GM21367 (cell line): ENCODE measurements around the gene XRCC4.
"Not testable (repeated sequence)": the region's sequence is repeated elsewhere in the genome, so short reads cannot be mapped to it uniquely, and the experiment has no call there.

Experiments used
- ATAC-seq: cut with Tn5 transposase; IDR thresholded peaks from one replicate; pipeline ENCODE4 v1.9.1; 2021; ENCODE audit not compliant: unreplicated experiment

XRCC4 gene

GRCh38 chr5:83253720-83254119 lies 176.4 kb downstream of the XRCC4 start:
- no peak for ATAC-seq

DNA sequence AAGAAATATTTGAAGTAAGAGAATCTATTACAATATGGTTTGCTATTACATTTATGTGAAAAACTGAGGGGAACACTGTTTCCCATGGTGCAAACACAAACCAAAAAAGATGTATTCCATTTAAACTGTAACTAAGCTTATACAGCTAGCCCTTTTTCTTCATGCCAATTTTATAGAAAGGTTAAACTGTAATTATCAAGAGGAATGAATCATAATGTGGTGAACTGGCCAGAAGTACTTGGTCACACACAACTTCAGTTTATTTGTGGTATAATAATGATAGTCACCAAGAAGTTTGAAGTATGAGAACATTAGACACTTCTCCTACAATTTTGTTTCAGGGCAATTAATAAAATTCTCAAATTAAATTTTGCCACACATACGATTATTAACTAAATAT lies 177.9 kb downstream of the XRCC4 start:
- ATAC-seq: no peak

- no peak for ATAC-seq
Observed at GRCh38 chr5:83256091-83256780, 178.9 kb downstream of the XRCC4 start.

DNA sequence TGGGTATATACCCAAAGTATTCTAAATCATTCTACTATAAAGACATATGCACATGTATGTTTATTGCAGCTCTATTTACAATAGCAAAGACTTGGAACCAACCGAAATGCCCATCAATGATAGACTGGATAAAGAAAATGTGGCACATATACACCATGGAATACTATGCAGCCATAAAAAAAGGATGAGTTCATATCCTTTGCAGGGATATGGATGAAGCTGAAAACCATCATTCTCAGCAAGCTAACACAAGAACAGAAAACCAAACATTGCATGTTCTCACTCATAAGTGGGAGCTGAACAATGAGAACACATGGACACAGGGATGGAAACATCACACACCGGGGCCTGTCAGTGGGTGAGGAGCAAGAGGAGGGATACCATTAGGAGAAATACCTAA lies 180.3 kb downstream of the XRCC4 start:
- not testable (repeated sequence) for ATAC-seq

- ATAC-seq: no peak
Observed at GRCh38 chr5:83265318-83265717, 188.0 kb downstream of the XRCC4 start.

- ATAC-seq: no peak
Observed at GRCh38 chr5:83270311-83270710, 193.0 kb downstream of the XRCC4 start.

GRCh38 chr5:83277154-83277553 lies 199.8 kb downstream of the XRCC4 start:
- ATAC-seq: no peak

GRCh38 chr5:83277953-83278352 lies 200.6 kb downstream of the XRCC4 start:
- no peak for ATAC-seq

DNA sequence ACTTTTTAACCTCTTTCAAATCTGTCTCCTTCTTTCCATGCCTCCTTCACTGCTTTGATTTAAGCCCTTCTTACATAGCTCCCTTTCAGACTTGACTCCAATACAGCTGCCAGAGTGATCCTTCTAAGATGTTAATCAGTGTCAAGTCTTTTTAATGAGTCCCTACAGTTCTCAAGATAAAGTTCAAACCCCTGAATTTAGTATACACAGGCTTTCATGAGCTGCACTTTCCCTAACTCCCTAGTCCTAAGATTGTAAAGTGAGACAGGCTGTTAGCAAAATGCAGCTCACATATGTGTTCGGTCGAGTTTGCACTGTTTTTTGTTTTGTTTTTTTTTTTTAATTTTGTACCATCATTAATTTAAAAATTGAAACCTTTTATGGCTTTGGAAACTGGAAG lies 203.8 kb downstream of the XRCC4 start:
- ATAC-seq: no peak

GRCh38 chr5:83281658-83282057 lies 204.3 kb downstream of the XRCC4 start:
- ATAC-seq: no peak

DNA sequence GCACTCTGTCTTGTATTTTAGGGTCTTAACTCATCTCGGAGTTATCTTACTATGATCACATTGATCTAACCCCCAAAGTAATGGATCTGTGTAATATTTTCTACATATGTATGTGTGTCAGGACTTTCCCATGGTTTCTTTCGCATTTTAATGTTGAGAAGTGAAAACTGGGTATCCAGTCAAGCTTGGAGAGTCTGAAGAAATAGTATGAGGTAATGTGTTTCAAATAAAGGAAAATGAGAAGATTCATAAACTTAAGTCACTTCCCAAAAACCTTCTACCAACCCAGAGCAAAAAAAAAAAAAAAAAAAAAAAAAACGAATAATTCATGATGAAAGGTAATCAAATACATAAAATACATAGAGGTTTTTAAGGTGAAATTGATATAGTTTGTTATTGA lies 206.4 kb downstream of the XRCC4 start:
- ATAC-seq: no peak

GRCh38 chr5:83285661-83286398 lies 208.5 kb downstream of the XRCC4 start:
- no peak for ATAC-seq

DNA sequence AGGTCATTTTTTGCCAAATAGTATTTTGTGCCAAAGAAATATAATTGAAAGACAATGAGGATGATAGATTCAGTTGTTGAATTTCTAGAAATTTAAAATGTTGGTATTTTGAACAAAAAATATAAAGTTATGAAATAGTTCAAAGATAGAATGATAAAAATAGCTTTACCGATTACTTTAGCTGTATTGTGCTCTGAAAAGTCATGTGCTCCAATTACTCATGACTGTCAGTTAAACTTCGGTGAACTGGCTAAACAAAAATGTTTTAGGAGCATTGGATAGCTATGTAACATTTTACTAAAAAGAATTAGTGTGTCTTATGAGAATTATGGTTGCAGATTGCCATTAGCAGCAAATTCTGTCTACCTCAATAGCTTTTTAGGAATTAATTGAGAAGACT lies 216.9 kb downstream of the XRCC4 start:
- ATAC-seq: no peak

DNA sequence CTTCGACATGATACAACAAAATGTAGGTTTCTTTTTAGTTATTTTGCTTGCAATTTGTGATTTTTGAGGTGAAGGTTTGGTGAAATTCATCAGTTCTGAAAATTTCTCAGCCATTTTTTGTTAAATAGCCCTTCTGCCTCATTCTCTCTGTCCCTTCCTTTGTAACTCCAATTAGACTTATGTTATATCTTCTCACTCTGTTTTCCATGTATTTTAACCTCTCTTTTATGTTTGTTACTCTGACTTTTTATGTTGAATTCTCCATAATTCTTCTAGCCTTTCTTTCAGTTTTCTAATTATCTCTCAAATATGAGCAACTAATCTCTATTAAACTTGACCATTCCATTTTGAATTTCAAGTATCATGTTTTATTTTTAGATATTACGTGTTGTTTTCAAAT lies 222.0 kb downstream of the XRCC4 start:
- ATAC-seq: no peak

DNA sequence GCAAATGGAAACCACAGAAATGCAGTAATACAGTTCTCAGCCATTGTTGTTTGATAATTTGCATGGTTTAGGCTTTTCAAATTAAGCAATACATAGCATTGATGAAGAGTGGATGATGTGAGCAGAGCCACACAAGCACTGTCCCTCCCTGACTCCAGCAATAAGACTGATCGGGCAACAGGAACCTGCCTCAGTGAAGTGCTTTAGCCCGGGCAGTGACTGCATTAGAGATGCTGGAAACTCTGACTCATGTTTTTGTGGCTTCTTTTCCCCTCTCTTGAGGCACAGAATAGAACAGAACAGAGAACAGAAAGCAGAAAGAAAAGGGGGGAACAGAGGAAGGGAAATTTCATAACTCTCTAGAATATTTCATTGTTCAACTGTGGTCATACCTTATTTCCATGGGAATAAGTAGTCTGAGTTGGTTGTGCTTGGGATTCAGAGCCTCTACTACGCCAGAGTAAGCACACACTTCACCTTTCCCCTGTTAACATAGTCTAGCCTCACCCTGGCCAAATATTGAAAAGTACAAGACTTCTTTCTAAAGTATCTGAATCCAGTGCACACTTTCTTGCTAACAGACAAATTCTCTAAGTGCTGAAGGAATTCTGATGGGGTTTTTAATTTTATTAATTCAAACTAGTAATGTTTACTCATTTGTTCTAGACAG lies 229.4 kb downstream of the XRCC4 start:
- ATAC-seq: peak; percentile 98

DNA sequence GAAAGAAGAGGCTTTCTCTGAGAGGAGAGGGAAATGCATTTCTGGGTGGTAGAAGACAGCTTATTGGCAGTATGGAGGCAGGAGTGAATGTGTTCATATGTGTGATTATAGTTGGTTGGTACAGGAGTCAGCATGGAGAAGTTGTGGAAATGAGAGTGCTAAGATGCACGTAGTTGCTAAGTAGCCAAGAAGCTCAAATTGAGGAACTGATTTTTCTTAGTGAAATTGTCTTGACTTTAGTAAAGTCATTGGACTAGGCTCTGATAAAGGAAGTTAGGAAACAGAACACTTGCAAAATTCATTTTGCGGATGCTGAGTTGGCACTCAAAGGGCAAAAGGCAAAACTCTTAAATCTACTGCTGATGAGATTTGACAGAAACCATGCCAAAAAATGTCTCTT lies 235.3 kb downstream of the XRCC4 start:
- no peak for ATAC-seq

- no peak for ATAC-seq
Observed at GRCh38 chr5:83313436-83313835, 236.1 kb downstream of the XRCC4 start.

DNA sequence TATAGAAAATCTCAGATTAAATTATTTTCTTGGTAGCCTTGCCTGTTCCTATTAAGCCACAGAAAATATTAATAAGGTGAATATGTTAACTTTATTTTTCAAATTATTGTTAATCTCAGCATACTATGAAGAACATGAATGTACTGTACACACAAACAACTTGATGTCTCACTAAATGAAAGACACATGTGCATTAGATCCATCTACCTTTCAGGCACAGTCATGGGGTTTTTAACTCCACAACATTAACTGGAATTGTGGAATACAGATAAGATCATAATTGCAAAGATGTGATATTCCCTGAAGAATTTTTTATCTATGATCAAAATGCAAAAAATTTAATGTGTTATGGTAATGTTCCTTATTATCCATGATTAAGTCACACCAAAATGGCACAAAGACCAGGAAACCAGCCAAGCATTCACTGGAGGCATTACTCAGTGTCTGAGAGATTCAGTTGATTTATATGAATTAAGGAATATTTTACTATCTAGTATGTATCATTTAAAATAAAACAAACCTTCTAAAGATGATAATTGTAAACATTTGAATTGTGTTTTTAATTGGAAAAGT lies 244.2 kb downstream of the XRCC4 start:
- no peak for ATAC-seq

DNA sequence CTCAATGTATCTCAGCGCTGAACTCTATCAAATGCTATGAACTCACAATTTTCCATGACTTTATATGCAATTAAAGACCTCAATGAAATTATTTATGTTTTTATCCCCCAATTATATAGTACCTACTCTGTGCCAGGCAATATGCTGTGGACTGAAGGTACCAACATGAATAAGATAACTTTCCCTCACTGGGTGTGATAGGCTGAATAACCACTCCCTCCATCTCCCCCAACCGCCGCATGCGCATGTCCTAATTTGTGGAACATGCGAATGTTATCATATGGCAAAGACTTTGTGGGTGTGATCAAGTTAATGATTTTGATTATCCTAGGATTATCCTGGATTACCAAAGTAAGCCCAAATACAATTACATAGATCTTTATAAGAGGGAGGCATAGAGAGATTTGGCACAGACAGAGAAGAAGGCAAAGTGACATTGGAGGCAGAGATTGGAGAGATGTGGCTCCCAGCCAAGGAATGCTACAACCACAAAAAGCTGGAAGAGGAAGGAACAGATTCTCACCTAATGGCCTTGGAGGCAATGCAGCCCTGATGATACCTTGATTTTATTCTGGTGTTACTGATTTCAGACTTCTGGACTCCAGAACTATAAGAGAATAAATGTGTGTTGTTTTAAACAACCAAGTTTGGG lies 245.1 kb downstream of the XRCC4 start:
- ATAC-seq: no peak

DNA sequence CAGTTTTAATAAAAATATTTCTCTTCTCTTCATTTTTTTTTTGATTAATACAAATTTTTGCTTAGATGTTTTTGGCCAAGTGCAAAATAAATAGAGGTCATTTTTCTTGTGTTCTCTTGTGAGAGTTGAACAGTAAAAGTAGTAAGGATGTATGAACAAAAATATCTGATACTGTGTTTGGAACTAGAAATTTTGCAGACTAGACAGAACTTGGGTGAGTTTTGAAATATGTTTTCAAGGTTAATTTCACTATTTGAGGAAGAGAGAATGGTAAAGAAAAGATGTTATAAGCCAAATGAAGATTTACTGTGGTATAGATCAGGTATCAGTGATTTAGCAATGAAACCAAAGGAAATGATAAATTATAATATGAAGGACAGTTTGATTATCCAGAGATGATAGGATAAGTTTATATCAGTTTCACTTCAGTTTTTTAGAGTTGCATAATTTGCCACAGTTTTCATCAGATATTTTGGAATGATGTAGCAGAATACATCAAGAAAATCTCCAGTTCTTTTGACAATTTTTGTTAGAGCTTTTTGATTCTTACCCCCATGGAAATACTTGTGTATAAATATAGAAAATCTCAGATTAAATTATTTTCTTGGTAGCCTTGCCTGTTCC lies 246.3 kb downstream of the XRCC4 start:
- no peak for ATAC-seq

- ATAC-seq: no peak
Observed at GRCh38 chr5:83331842-83332241, 254.5 kb downstream of the XRCC4 start.
